HCT116 (cell line): Measurements from ENCODE around the gene MYO1B. TPM values are rescaled to one million over a fixed set of nuclear protein-coding genes. Genes with fewer than 3 reads are reported as not detected.

Source experiments
- ATAC-seq: fragments of 200-7000 bp; cut with Tn5 transposase; 2 replicates; pipeline ENCODE4 v1.9.1; 2020; ENCODE audit warnings: mild to moderate bottlenecking, moderate library complexity
- BruUV-seq: library from RNA; stranded (reverse); fragments of 400-500 nt; replicated peaks from 2 replicates; lab custom pipeline; 2021; lab: Mats Ljungman, UMichigan
- CTCF ChIA-PET: fragments of 300-600 bp; sonication (Branson Sonifier 250); formaldehyde crosslinking; loops from one replicate; lab custom pipeline; 2021; ENCODE audit warnings: antibody characterized with exemption; lab: Charles Lee
- POLR2A ChIA-PET: fragments of 300-600, 350-600 bp; sonication (Branson Sonifier 250); formaldehyde crosslinking; loops from one replicate; lab custom pipeline; 2021; ENCODE audit warnings: antibody characterized with exemption; lab: Charles Lee
- RAD21 ChIA-PET, 2 experiments: fragments of 300-600 bp; sonication (Branson Sonifier 250); formaldehyde crosslinking; loops; one replicate each; lab custom pipeline; 2023; ENCODE audit warnings: low total read pairs in 2 of 2; ENCODE audit not compliant: uncharacterized antibody in 2 of 2, unreplicated experiment in 2 of 2, low non-redundant PET in 1 of 2; lab: Charles Lee
- DNase-seq: peaks from one replicate; pipeline ENCODE4 v3.0.0-alpha.2; 2010; ENCODE audit warnings: low read depth, low spot score
- H2AFZ ChIP-seq: fragments of 200-600 bp; shearing (Covaris generic), sonication (generic); 2 replicates; pipeline ENCODE4 v1.6.1; 2017; ENCODE audit warnings: low read depth, mixed run types, mixed read lengths, antibody characterized with exemption, low read length; ENCODE audit not compliant: poor library complexity, severe bottlenecking
- H3K27ac ChIP-seq: 2 replicates; pipeline ENCODE4 v1.5.1; 2012; ENCODE audit warnings: low read depth, low read length
- H3K27me3 ChIP-seq: fragments of 200-600 bp; sonication (generic); 2 replicates; pipeline ENCODE4 v1.6.1; 2016; ENCODE audit warnings: mixed run types, low read length, mixed read lengths; ENCODE audit not compliant: insufficient read depth
- H3K36me3 ChIP-seq, 2 experiments: fragments of 200-500 bp in 1 of 2; fragments of 200-600 bp in 1 of 2; sonication (Bioruptor generic) in 1 of 2; sonication (generic) in 1 of 2; 2 replicates each; pipeline versions ENCODE4 v1.5.1 to v1.6.1; 2014 to 2016; ENCODE audit warnings: low read length in 2 of 2, inconsistent platforms in 1 of 2, mixed read lengths in 1 of 2, mixed run types in 1 of 2; ENCODE audit not compliant: insufficient read depth in 2 of 2, control insufficient read depth in 1 of 2
- H3K4me1 ChIP-seq, 2 experiments: fragments of 200-600 bp in 1 of 2; sonication (generic) in 1 of 2; 2 replicates each; pipeline versions ENCODE4 v1.5.1 to v1.6.1; 2012 to 2017; ENCODE audit warnings: low read length in 2 of 2, inconsistent platforms in 1 of 2, mild to moderate bottlenecking in 1 of 2, mixed read lengths in 1 of 2, mixed run types in 1 of 2, moderate library complexity in 1 of 2; ENCODE audit not compliant: insufficient read depth in 2 of 2, control insufficient read depth in 1 of 2
- H3K4me2 ChIP-seq: fragments of 200-600 bp; sonication (generic); 2 replicates; pipeline ENCODE4 v1.6.1; 2017; ENCODE audit warnings: mixed run types, low read length, mixed read lengths
- H3K4me3 ChIP-seq, 2 experiments: fragments of 200-600 bp in 1 of 2; sonication (generic) in 1 of 2; replicated peaks in 1 of 2; 2 replicates each; pipeline ENCODE4 v1.5.1; 2011 to 2016; ENCODE audit warnings: low read length in 2 of 2, control low read depth in 1 of 2, low read depth in 1 of 2, mild to moderate bottlenecking in 1 of 2, mixed read lengths in 1 of 2, mixed run types in 1 of 2
- H3K79me2 ChIP-seq: fragments of 200-600 bp; sonication (generic); 2 replicates; pipeline ENCODE4 v1.6.1; 2017; ENCODE audit warnings: mild to moderate bottlenecking, mixed run types, low read length, moderate library complexity, mixed read lengths; ENCODE audit not compliant: insufficient read depth
- H3K9ac ChIP-seq: fragments of 200-600 bp; sonication (generic); 2 replicates; pipeline ENCODE4 v1.6.1; 2016; ENCODE audit warnings: low read length, mixed read lengths
- H3K9me2 ChIP-seq: fragments of 200-600 bp; sonication (generic), shearing (Covaris generic); 2 replicates; pipeline ENCODE4 v1.6.1; 2017; ENCODE audit warnings: mixed run types, mild to moderate bottlenecking, moderate library complexity; ENCODE audit not compliant: insufficient read depth
- H3K9me3 ChIP-seq, 2 experiments: fragments of 200-500 bp in 1 of 2; fragments of 200-600 bp in 1 of 2; sonication (Bioruptor generic) in 1 of 2; sonication (generic) in 1 of 2; 2 replicates each; pipeline ENCODE4 v1.6.1; 2014 to 2017; ENCODE audit warnings: low read length in 2 of 2, mixed read lengths in 2 of 2, inconsistent platforms in 1 of 2, low read depth in 1 of 2, mild to moderate bottlenecking in 1 of 2, mixed run types in 1 of 2, moderate library complexity in 1 of 2; ENCODE audit not compliant: control insufficient read depth in 1 of 2, insufficient read depth in 1 of 2
- H4K20me1 ChIP-seq: fragments of 200-600 bp; sonication (generic), shearing (Covaris generic); 2 replicates; pipeline ENCODE4 v1.6.1; 2017; ENCODE audit warnings: mixed run types, mild to moderate bottlenecking, moderate library complexity; ENCODE audit not compliant: insufficient read depth
- ATF3 ChIP-seq: IDR thresholded peaks from 2 replicates; pipeline ENCODE4 v1.6.1; 2012
- CTCF ChIP-seq, 3 experiments: fragments of 200-600 bp in 1 of 3; sonication (generic) in 1 of 3; IDR thresholded peaks in 2 of 3; conservative IDR thresholded peaks in 1 of 3; 2 replicates each; pipeline ENCODE4 v1.5.1; 2012 to 2017; ENCODE audit warnings: low read depth in 2 of 3, low read length in 2 of 3, antibody characterized with exemption in 1 of 3, borderline replicate concordance in 1 of 3, control low read depth in 1 of 3, mild to moderate bottlenecking in 1 of 3, mixed read lengths in 1 of 3, mixed run types in 1 of 3, moderate library complexity in 1 of 3; ENCODE audit not compliant: insufficient read depth in 1 of 3
- EZH2phosphoT487 ChIP-seq: fragments of 200-600 bp; IDR thresholded peaks from 2 replicates; pipeline ENCODE4 v1.6.1; 2018; ENCODE audit warnings: antibody characterized with exemption, borderline replicate concordance
- FOSL1 ChIP-seq: IDR thresholded peaks from 2 replicates; pipeline ENCODE4 v1.6.1; 2012; ENCODE audit warnings: low read depth
- POLR2A ChIP-seq: IDR thresholded peaks from 2 replicates; pipeline ENCODE4 v1.7.0; 2011; ENCODE audit warnings: borderline replicate concordance; ENCODE audit not compliant: insufficient read depth, insufficient read length; ENCODE audit errors: extremely low read depth
- POLR2AphosphoS5 ChIP-seq: IDR thresholded peaks from 2 replicates; pipeline ENCODE4 v1.6.1; 2011; ENCODE audit warnings: mild to moderate bottlenecking, low read depth, low read length, moderate library complexity
- SP1 ChIP-seq: IDR thresholded peaks from 2 replicates; pipeline ENCODE4 v1.6.1; 2012; ENCODE audit warnings: low read depth
- YY1 ChIP-seq: IDR thresholded peaks from 2 replicates; pipeline ENCODE4 v1.6.1; 2011; ENCODE audit warnings: low read length, low read depth, moderate library complexity, mild to moderate bottlenecking; ENCODE audit not compliant: insufficient replicate concordance; ENCODE audit errors: extremely low read depth
- ZFX ChIP-seq: fragments of 450-650 bp; IDR thresholded peaks from 2 replicates; pipeline ENCODE4 v1.6.1; 2017
- intact Hi-C: fragments of 100-400 bp; cut with micrococcal nuclease; formaldehyde crosslinking; loops from 2 replicates; pipeline ENCODE4 v1.10.0; 2022
- total RNA-seq: library from RNA; stranded (reverse); gene quantifications from one replicate; pipeline ENCODE4 v1.2.1, GENCODE V29; 2021; ENCODE audit not compliant: unreplicated experiment
- TF ChIP-seq, protein P1 (sequence below): IDR thresholded peaks from 2 replicates; pipeline ENCODE4 v1.6.1; 2012; ENCODE audit warnings: low read depth

Gene MYO1B
- total RNA-seq, 1 experiment from 2014 or later = 51.7 TPM

GRCh38 chr2:191459158-191459557 is 214.0 kb downstream of the MYO1B start:
- no peak for TF ChIP-seq POLR2A
- TF ChIP-seq ATF3 = no peak
- TF ChIP-seq, protein P1, sequence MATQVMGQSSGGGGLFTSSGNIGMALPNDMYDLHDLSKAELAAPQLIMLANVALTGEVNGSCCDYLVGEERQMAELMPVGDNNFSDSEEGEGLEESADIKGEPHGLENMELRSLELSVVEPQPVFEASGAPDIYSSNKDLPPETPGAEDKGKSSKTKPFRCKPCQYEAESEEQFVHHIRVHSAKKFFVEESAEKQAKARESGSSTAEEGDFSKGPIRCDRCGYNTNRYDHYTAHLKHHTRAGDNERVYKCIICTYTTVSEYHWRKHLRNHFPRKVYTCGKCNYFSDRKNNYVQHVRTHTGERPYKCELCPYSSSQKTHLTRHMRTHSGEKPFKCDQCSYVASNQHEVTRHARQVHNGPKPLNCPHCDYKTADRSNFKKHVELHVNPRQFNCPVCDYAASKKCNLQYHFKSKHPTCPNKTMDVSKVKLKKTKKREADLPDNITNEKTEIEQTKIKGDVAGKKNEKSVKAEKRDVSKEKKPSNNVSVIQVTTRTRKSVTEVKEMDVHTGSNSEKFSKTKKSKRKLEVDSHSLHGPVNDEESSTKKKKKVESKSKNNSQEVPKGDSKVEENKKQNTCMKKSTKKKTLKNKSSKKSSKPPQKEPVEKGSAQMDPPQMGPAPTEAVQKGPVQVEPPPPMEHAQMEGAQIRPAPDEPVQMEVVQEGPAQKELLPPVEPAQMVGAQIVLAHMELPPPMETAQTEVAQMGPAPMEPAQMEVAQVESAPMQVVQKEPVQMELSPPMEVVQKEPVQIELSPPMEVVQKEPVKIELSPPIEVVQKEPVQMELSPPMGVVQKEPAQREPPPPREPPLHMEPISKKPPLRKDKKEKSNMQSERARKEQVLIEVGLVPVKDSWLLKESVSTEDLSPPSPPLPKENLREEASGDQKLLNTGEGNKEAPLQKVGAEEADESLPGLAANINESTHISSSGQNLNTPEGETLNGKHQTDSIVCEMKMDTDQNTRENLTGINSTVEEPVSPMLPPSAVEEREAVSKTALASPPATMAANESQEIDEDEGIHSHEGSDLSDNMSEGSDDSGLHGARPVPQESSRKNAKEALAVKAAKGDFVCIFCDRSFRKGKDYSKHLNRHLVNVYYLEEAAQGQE = no peak
- TF ChIP-seq SP1 = no peak
- no peak for TF ChIP-seq ZFX
- no peak for TF ChIP-seq POLR2AphosphoS5
- TF ChIP-seq YY1 = no peak
- TF ChIP-seq CTCF (IDR thresholded peaks at IDR 0.05 in 2 of 3, conservative IDR thresholded peaks at IDR 0.05 in 1 of 3; ENCODE audit: borderline replicate concordance in 1 of 3, insufficient read depth in 1 of 3, low read depth in 2 of 3, low read length in 2 of 3) = no peak
- no peak for TF ChIP-seq FOSL1
- TF ChIP-seq EZH2phosphoT487 = no peak
- Histone ChIP-seq H3K36me3 (no peaks in the 10 kb centered on the region), H2AFZ (no peak overlapping the region), H3K9ac (no peak overlapping the region), H3K4me2 (no peak overlapping the region), H3K27me3 (no peaks in the 10 kb centered on the region), H3K79me2 (no peaks in the 10 kb centered on the region), H3K9me2 (peaks cover 3% of the 10 kb centered on the region; the same call in 1 of the 2 replicates), H3K9me3 (no peaks in the 10 kb centered on the region), H3K4me3 (no peak overlapping the region), H3K4me1 (no peaks in the 10 kb centered on the region), H3K27ac (no peak overlapping the region), H4K20me1 (no peaks in the 10 kb centered on the region)
- ChIA-PET CTCF (no interaction called here), RAD21 (no interaction called here), POLR2A (no interaction called here)
- intact Hi-C loops = no loop called here
- BruUV-seq = no TSS peak
- DNase-seq (no peak), ATAC-seq (no peak)
